ENCODE data around the gene COA6.

Gene COA6

DNA sequence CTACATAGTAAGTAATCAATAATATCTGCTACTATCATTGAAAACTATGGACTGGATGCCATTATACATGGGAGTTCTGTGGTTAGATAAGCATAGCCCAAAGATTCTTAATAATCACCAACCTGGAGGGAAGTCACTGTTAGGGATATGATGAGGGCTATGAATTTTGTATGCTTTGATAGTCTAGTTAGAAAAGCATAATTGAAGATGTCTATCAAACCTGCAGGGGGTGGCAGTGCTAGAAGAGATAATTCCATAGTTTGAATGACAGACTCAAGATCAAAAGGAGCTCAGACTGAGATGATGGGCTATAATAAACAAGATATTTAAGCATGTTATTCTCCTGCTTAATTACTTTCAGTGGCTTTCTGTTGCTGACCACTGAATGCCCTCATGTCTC is 15.4 kb upstream of the COA6 start:
- DNase-seq (ENCODE audit: low spot score) (no peak), ATAC-seq (ENCODE audit: low read depth) (no peak)
- no peaks in the 10 kb centered on the region for H3K36me3 ChIP-seq (ENCODE audit: low read depth)
- no peak overlapping the region for H3K4me3 ChIP-seq (ENCODE audit: severe bottlenecking)
- TF ChIP-seq CTCF (IDR thresholded peaks at IDR 0.05; ENCODE audit: poor library complexity, severe bottlenecking), result no peak
- H3K4me1 ChIP-seq (ENCODE audit: insufficient read depth, poor library complexity, severe bottlenecking), result no peaks in the 10 kb centered on the region
- H3K27me3 ChIP-seq (ENCODE audit: insufficient read depth, poor library complexity, severe bottlenecking), result no peaks in the 10 kb centered on the region
- no peak overlapping the region for H3K27ac ChIP-seq (ENCODE audit: poor library complexity, severe bottlenecking)
- H3K9me3 ChIP-seq (ENCODE audit: severe bottlenecking), result no peaks in the 10 kb centered on the region

DNA sequence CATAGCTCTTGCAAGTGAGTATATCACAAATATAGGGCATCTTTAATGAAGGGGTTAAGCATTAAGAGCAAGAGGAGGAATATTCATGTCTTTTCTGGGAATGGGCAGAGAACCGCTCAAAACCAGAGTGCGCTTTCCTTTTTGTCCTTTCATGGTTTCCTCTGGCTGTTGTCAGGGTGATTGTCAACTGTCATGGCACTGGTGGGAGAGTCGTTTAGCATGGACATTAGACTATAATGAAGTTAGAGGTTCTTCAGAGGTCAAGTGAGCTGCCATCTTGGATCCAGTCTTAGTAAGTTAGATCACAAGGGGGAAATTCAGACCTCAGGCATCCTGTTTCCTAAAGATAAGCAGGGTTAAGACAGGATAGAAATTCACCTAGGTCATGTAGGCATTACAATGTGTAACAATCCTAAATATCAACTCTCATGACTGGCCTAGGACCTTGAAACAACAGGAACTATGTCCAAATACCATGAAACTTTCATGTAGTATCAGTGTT is 12.1 kb upstream of the COA6 start:
- H3K36me3 ChIP-seq (ENCODE audit: low read depth), result no peaks in the 10 kb centered on the region
- ATAC-seq (ENCODE audit: low read depth) (no peak), DNase-seq (ENCODE audit: low spot score) (no peak)
- no peak for TF ChIP-seq CTCF (IDR thresholded peaks at IDR 0.05; ENCODE audit: poor library complexity, severe bottlenecking)
- no peak overlapping the region for H3K27ac ChIP-seq (ENCODE audit: poor library complexity, severe bottlenecking)
- H3K27me3 ChIP-seq (ENCODE audit: insufficient read depth, poor library complexity, severe bottlenecking), result no peaks in the 10 kb centered on the region
- H3K4me1 ChIP-seq (ENCODE audit: insufficient read depth, poor library complexity, severe bottlenecking), result no peaks in the 10 kb centered on the region
- H3K4me3 ChIP-seq (ENCODE audit: severe bottlenecking), result no peak overlapping the region
- no peaks in the 10 kb centered on the region for H3K9me3 ChIP-seq (ENCODE audit: severe bottlenecking)

GRCh38 chr1:234362558-234362957 is 10.7 kb upstream of the COA6 start:
- Histone ChIP-seq H3K27ac (ENCODE audit: poor library complexity, severe bottlenecking) (no peak overlapping the region), H3K9me3 (ENCODE audit: severe bottlenecking) (no peaks in the 10 kb centered on the region), H3K27me3 (ENCODE audit: insufficient read depth, poor library complexity, severe bottlenecking) (no peaks in the 10 kb centered on the region), H3K4me1 (ENCODE audit: insufficient read depth, poor library complexity, severe bottlenecking) (no peaks in the 10 kb centered on the region), H3K36me3 (ENCODE audit: low read depth) (no peaks in the 10 kb centered on the region), H3K4me3 (ENCODE audit: severe bottlenecking) (no peak overlapping the region)
- TF ChIP-seq CTCF (IDR thresholded peaks at IDR 0.05; ENCODE audit: poor library complexity, severe bottlenecking), result no peak
- DNase-seq (ENCODE audit: low spot score) (no peak), ATAC-seq (ENCODE audit: low read depth) (no peak)

DNA sequence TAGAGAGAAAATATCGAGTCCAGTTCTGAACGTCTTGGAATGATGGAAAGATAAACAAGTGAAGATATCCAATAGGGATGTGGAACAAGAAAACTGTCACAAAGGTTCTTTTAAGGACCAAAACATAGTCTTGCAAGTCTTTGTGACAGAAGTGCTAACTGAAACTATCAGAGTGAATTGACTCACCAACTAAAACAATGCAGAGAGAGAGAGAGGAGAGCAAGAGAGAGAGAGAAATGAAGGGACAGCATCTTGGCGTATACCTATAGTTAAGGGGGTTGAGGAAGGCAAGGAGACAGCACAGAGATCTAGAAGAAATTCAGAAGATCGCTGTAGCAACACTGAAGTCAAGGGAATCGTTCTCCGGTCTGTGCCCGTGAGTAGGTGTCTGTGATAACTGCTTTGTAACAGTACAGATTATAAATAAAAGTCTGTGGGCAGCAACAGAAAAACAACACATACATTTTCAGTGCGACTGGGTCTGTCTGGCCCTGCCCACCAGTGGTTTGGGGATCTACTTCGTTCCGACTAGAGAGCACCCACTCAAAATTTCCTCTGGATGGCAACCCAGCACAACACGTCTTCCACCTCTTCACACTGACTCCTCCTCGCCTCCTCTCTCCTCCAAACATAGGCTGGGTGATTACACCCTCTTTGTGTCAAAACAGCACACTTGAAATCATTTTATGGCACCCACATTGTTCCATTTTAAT is 4.8 kb upstream of the COA6 start:
- H3K27me3 ChIP-seq (ENCODE audit: insufficient read depth, poor library complexity, severe bottlenecking), result no peaks in the 10 kb centered on the region
- no peak for TF ChIP-seq CTCF (IDR thresholded peaks at IDR 0.05; ENCODE audit: poor library complexity, severe bottlenecking)
- no peaks in the 10 kb centered on the region; the same call in 1 of the 2 replicates for H3K36me3 ChIP-seq (ENCODE audit: low read depth)
- H3K27ac ChIP-seq (ENCODE audit: poor library complexity, severe bottlenecking), result no peak overlapping the region
- H3K4me1 ChIP-seq (ENCODE audit: insufficient read depth, poor library complexity, severe bottlenecking), result peaks cover 20% of the 10 kb centered on the region
- DNase-seq (ENCODE audit: low spot score) (no peak), ATAC-seq (ENCODE audit: low read depth) (no peak)
- no peaks in the 10 kb centered on the region for H3K9me3 ChIP-seq (ENCODE audit: severe bottlenecking)
- no peak overlapping the region for H3K4me3 ChIP-seq (ENCODE audit: severe bottlenecking)

- H3K27me3 ChIP-seq (ENCODE audit: insufficient read depth, poor library complexity, severe bottlenecking), result no peaks in the 10 kb centered on the region
- no peak overlapping the region for H3K4me3 ChIP-seq (ENCODE audit: severe bottlenecking)
- H3K4me1 ChIP-seq (ENCODE audit: insufficient read depth, poor library complexity, severe bottlenecking), result peaks cover 20% of the 10 kb centered on the region
- peak overlapping the region; percentile 55 for H3K27ac ChIP-seq (ENCODE audit: poor library complexity, severe bottlenecking)
- no peaks in the 10 kb centered on the region; the same call in 1 of the 2 replicates for H3K36me3 ChIP-seq (ENCODE audit: low read depth)
- no peaks in the 10 kb centered on the region for H3K9me3 ChIP-seq (ENCODE audit: severe bottlenecking)
- ATAC-seq (ENCODE audit: low read depth) (no peak), DNase-seq (ENCODE audit: low spot score) (no peak)
- no peak for TF ChIP-seq CTCF (IDR thresholded peaks at IDR 0.05; ENCODE audit: poor library complexity, severe bottlenecking)
These were observed 4.2 kb upstream of the COA6 start for GRCh38 chr1:234369033-234369430.
